CD14-positive monocyte (primary cell): Measurements from ENCODE around the gene RAB31. TPM values are rescaled to one million over a fixed set of nuclear protein-coding genes. Genes with fewer than 3 reads are reported as not detected.

Experiments used
- DNase-seq, 3 donors: peaks; one replicate each; pipeline ENCODE4 v3.0.0-alpha.2; 2011 to 2022
- H2AFZ ChIP-seq: 2 replicates; pipeline ENCODE4 v1.6.0; 2012; ENCODE audit warnings: mild to moderate bottlenecking, low read depth, low read length, inconsistent platforms; ENCODE audit not compliant: insufficient read depth, poor library complexity, severe bottlenecking
- H3K27ac ChIP-seq, 2 donors: 1 replicate in 1 of 2; 2 replicates in 1 of 2; pipeline ENCODE4 v1.5.1; 2012 to 2013; ENCODE audit warnings: low read length in 2 of 2, control low read depth in 1 of 2, inconsistent platforms in 1 of 2, low read depth in 1 of 2, mild to moderate bottlenecking in 1 of 2
- H3K27me3 ChIP-seq, 2 donors: one replicate each; pipeline versions ENCODE4 v1.6.0 to v1.6.1; 2011 to 2013; ENCODE audit warnings: low read length in 2 of 2; ENCODE audit not compliant: control insufficient read depth in 2 of 2, insufficient read depth in 2 of 2
- H3K36me3 ChIP-seq, 2 donors: replicated peaks in 1 of 2; 1 replicate in 1 of 2; 2 replicates in 1 of 2; pipeline versions ENCODE4 v1.5.1 to v1.6.1; 2012 to 2013; ENCODE audit warnings: low read length in 2 of 2, control low read depth in 1 of 2, inconsistent platforms in 1 of 2, mild to moderate bottlenecking in 1 of 2; ENCODE audit not compliant: insufficient read depth in 2 of 2, control insufficient read depth in 1 of 2
- H3K4me1 ChIP-seq, 2 donors: 1 replicate in 1 of 2; 2 replicates in 1 of 2; pipeline versions ENCODE4 v1.5.1 to v1.6.1; 2012 to 2013; ENCODE audit warnings: low read length in 2 of 2, control low read depth in 1 of 2, inconsistent platforms in 1 of 2, mild to moderate bottlenecking in 1 of 2, moderate library complexity in 1 of 2; ENCODE audit not compliant: insufficient read depth in 2 of 2, control insufficient read depth in 1 of 2
- H3K4me2 ChIP-seq: replicated peaks from 2 replicates; pipeline ENCODE3; 2012; ENCODE audit warnings: low read length, moderate library complexity, mild to moderate bottlenecking; ENCODE audit not compliant: poor library complexity, severe bottlenecking; ENCODE audit errors: extremely low read depth
- H3K4me3 ChIP-seq, 3 experiments: fragments of 200-600 bp in 1 of 3; sonication (generic) in 1 of 3; replicated peaks in 1 of 3; 1 replicate in 2 of 3; 2 replicates in 1 of 3; pipeline ENCODE4 v1.5.1; 2011 to 2013; ENCODE audit warnings: low read length in 3 of 3, mild to moderate bottlenecking in 3 of 3, control low read depth in 2 of 3, low read depth in 2 of 3, inconsistent platforms in 1 of 3, moderate library complexity in 1 of 3
- H3K79me2 ChIP-seq: 2 replicates; pipeline ENCODE4 v1.6.0; 2012; ENCODE audit warnings: mild to moderate bottlenecking, control low read depth, inconsistent platforms, low read length, moderate library complexity; ENCODE audit not compliant: insufficient read depth
- H3K9ac ChIP-seq: 2 replicates; pipeline ENCODE4 v1.6.0; 2017; ENCODE audit warnings: low read length, mild to moderate bottlenecking; ENCODE audit not compliant: insufficient read depth, poor library complexity, severe bottlenecking
- H3K9me3 ChIP-seq, 2 donors: replicated peaks in 1 of 2; 1 replicate in 1 of 2; 2 replicates in 1 of 2; pipeline versions ENCODE4 v1.5.1 to v1.6.1; 2012 to 2013; ENCODE audit warnings: low read length in 2 of 2, control low read depth in 1 of 2; ENCODE audit not compliant: control insufficient read depth in 1 of 2, insufficient read depth in 1 of 2
- H4K20me1 ChIP-seq: 2 replicates; pipeline ENCODE4 v1.6.0; 2012; ENCODE audit warnings: mild to moderate bottlenecking, low read length, control low read depth, moderate library complexity; ENCODE audit not compliant: insufficient read depth
- H3K27ac Mint-ChIP-seq, 7 donors: one replicate each; pipeline ENCODE4 v1.8.0; 2020; ENCODE audit warnings: mild to moderate bottlenecking in 7 of 7, mixed read lengths in 7 of 7, moderate library complexity in 6 of 7, inconsistent platforms in 2 of 7
- H3K27me3 Mint-ChIP-seq, 3 donors: one replicate each; pipeline ENCODE4 v1.8.0; 2021 to 2022; ENCODE audit warnings: low read depth in 3 of 3, mild to moderate bottlenecking in 3 of 3, mixed read lengths in 3 of 3, moderate library complexity in 3 of 3, inconsistent platforms in 1 of 3
- H3K36me3 Mint-ChIP-seq, 2 donors: one replicate each; pipeline ENCODE4 v1.8.0; 2020; ENCODE audit warnings: mixed read lengths in 2 of 2, inconsistent platforms in 1 of 2, mild to moderate bottlenecking in 1 of 2
- H3K4me1 Mint-ChIP-seq: one replicate; pipeline ENCODE4 v1.8.0; 2020; ENCODE audit warnings: mild to moderate bottlenecking, mixed read lengths
- H3K4me3 Mint-ChIP-seq, 2 donors: one replicate each; pipeline ENCODE4 v1.8.0; 2020; ENCODE audit warnings: mild to moderate bottlenecking in 2 of 2, mixed read lengths in 2 of 2, moderate library complexity in 1 of 2
- H3K9me3 Mint-ChIP-seq, 7 donors: one replicate each; pipeline ENCODE4 v1.8.0; 2020 to 2022; ENCODE audit warnings: mixed read lengths in 7 of 7, mild to moderate bottlenecking in 6 of 7, moderate library complexity in 6 of 7, inconsistent platforms in 2 of 7
- WGBS: methylation state at CpG from one replicate; pipeline ENCODE4 v1.1.5; 2013; ENCODE audit warnings: missing lambda C conversion rate; ENCODE audit not compliant: insufficient coverage; 5-methylcytosine and 5-hydroxymethylcytosine counted together
- intact Hi-C, 2 donors: fragments of 100-400 bp; cut with micrococcal nuclease; formaldehyde crosslinking; loops; one replicate each; pipeline versions ENCODE4 v1.15.0 to v1.15.1; 2023
- polyA plus RNA-seq, 3 donors: library from polyadenylated mRNA; depleted of rRNA in 1 of 3; unstranded in 2 of 3; stranded (reverse) in 1 of 3; fragments of 300-500 nt in 2 of 3; fragments of >200 nt in 1 of 3; fragmentation: Illumina TruSeq in 2 of 3; gene quantifications; 1 replicate in 2 of 3; 2 replicates in 1 of 3; pipeline ENCODE4 v1.2.3, GENCODE V29; 2012 to 2021
- TF ChIP-seq, protein P1 (sequence below): fragments of 200-600 bp; IDR thresholded peaks from one replicate; pipeline ENCODE4 v1.8.0; 2022; ENCODE audit warnings: antibody characterized with exemption, mild to moderate bottlenecking

RAB31 gene
- polyA plus RNA-seq, 3 donors: 106 to 367 (median 348) TPM

DNA sequence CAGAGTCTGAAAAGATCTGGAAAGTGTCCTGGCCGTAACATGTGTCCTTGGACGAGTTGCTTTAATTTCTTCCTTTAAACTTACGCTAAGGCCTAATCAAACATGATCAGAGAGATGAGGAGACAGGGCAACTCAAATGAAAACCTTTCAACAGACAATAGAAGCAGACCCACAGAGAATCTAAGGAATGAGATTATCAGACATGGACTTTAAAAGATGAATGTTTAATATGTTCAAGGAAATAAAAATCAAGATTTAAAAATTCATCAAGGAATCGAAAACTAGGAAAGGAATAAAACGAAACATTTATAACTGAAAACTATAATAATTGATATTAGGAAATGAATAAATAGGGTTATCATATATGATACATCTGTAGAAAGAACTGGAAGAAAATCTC is 55.1 kb downstream of the RAB31 start:
- no peaks in the 10 kb centered on the region for H3K27me3 ChIP-seq
- H2AFZ ChIP-seq: no peak overlapping the region
- H3K27me3 Mint-ChIP-seq: peaks cover 0 to 2% (median 0%) of the 10 kb centered on the region in 3 donors
- no CpG with 5 or more reads among the region's 5 CpGs for WGBS
- no peak overlapping the region for H3K4me3 ChIP-seq
- H3K4me3 Mint-ChIP-seq: no peak overlapping the region
- intact Hi-C loops: no loop called here
- H3K9ac ChIP-seq: no peak overlapping the region
- H3K27ac Mint-ChIP-seq: peak overlapping the region; percentile 90 to 97 (median 95)
- peaks cover 3 to 16% of the 10 kb centered on the region in 2 donors for H3K36me3 ChIP-seq
- H3K4me1 Mint-ChIP-seq: peaks cover 91% of the 10 kb centered on the region
- peaks cover 31 to 43% of the 10 kb centered on the region in 2 donors for H3K36me3 Mint-ChIP-seq
- H3K27ac ChIP-seq: peak overlapping the region; percentile 79 to 83
- H3K9me3 ChIP-seq: no peaks in the 10 kb centered on the region
- TF ChIP-seq, protein P1, sequence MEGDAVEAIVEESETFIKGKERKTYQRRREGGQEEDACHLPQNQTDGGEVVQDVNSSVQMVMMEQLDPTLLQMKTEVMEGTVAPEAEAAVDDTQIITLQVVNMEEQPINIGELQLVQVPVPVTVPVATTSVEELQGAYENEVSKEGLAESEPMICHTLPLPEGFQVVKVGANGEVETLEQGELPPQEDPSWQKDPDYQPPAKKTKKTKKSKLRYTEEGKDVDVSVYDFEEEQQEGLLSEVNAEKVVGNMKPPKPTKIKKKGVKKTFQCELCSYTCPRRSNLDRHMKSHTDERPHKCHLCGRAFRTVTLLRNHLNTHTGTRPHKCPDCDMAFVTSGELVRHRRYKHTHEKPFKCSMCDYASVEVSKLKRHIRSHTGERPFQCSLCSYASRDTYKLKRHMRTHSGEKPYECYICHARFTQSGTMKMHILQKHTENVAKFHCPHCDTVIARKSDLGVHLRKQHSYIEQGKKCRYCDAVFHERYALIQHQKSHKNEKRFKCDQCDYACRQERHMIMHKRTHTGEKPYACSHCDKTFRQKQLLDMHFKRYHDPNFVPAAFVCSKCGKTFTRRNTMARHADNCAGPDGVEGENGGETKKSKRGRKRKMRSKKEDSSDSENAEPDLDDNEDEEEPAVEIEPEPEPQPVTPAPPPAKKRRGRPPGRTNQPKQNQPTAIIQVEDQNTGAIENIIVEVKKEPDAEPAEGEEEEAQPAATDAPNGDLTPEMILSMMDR: no peak
- DNase-seq: no peak
- H3K4me1 ChIP-seq: peaks cover 70 to 72% of the 10 kb centered on the region in 2 donors
- peaks cover 99% of the 10 kb centered on the region for H3K79me2 ChIP-seq
- peaks cover 44% of the 10 kb centered on the region for H4K20me1 ChIP-seq
- peak overlapping the region; percentile 62 for H3K4me2 ChIP-seq
- H3K9me3 Mint-ChIP-seq: peaks cover 0 to 3% (median 0%) of the 10 kb centered on the region in 7 donors

DNA sequence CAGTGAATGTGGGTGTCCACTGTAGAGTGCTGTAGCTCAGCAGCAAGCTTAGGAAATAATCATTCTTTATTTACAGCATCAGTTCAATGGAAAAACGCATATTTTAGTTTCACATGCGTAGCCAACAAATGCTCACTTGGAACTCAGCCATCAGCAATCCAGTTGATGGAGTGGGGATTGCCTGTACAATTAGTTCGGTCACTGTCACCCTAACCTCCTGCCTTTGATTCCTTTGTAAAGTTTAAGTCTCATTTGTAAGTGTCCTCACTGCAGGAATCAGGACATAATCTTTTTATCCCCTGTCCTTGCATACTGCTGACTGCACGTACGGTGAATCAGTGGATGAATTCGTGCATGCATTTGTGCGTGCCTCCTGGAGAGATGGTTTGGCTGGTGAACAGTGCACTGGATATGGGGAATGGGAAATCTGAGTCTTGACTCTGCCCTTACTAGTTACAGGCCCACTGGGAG is 55.9 kb downstream of the RAB31 start:
- Histone ChIP-seq H3K27me3 (no peaks in the 10 kb centered on the region), H3K27ac (peak overlapping the region in 1 of 2 donors; percentile 60), H4K20me1 (peaks cover 35% of the 10 kb centered on the region), H3K4me3 (no peak overlapping the region), H3K4me2 (no peak overlapping the region), H2AFZ (no peak overlapping the region), H3K9me3 (no peaks in the 10 kb centered on the region), H3K36me3 (peaks cover 3 to 16% of the 10 kb centered on the region in 2 donors), H3K9ac (no peak overlapping the region), H3K4me1 (peaks cover 61 to 64% of the 10 kb centered on the region in 2 donors), H3K79me2 (peaks cover 98% of the 10 kb centered on the region)
- intact Hi-C loops: no loop called here
- Mint-ChIP-seq H3K27me3 (peaks cover 0 to 2% (median 0%) of the 10 kb centered on the region in 3 donors), H3K27ac (peak overlapping the region in 3 of 7 donors; percentile 37 to 75 (median 47)), H3K4me3 (no peak overlapping the region), H3K4me1 (peaks cover 91% of the 10 kb centered on the region), H3K36me3 (peaks cover 27 to 38% of the 10 kb centered on the region in 2 donors), H3K9me3 (peaks cover 0 to 3% (median 0%) of the 10 kb centered on the region in 7 donors)
- TF ChIP-seq, protein P1: no peak
- WGBS: 100% methylated on average over 4 of the region's 7 CpGs
- no peak for DNase-seq
